Measurements from ENCODE around the gene FHIT. TPM values are rescaled to one million over a fixed set of nuclear protein-coding genes. Genes with fewer than 3 reads are reported as not detected.
"Not testable (repeated sequence)": the region's sequence is repeated elsewhere in the genome, so short reads cannot be mapped to it uniquely, and the experiment has no call there.

Gene FHIT
- polyA plus RNA-seq, 1 donor: 35.8 TPM

DNA sequence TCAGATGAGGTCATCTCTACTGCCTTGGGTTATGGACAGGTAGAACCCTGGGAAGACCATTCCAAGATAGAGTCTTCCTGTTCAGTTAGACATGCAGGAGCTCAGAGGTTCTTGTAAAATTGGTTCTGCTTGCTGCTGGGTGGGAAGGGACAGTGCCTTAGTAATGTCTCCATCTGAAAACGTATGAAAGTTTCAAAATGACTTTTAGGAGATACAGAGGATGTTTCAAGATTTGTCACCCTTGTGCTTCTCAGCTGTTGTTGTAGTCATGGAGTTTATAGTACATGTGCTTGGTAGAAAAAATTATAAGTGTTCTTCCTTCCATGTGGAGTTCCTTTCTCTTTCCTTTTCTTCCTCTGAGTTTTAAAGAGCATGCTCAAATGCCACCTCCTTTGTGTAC, 1316.2 kb downstream of the FHIT start:
- H3K4me3 ChIP-seq (ENCODE audit: low read length): no peak overlapping the region
- no peaks in the 10 kb centered on the region for H3K4me1 ChIP-seq (ENCODE audit: control insufficient read depth, insufficient read depth, low read length)
- H3K9me3 ChIP-seq (ENCODE audit: control insufficient read depth, low read depth, low read length): no peaks in the 10 kb centered on the region
- no peak overlapping the region for H3K27ac ChIP-seq (ENCODE audit: low read length)
- 83% methylated on average over 1 of the region's 1 CpG for WGBS (ENCODE audit: insufficient coverage, low lambda C conversion rate)
- H3K27me3 ChIP-seq (ENCODE audit: control insufficient read depth, insufficient read depth, low read length): no peaks in the 10 kb centered on the region
- no peaks in the 10 kb centered on the region for H3K36me3 ChIP-seq (ENCODE audit: control insufficient read depth, insufficient read depth, low read length)
- no peak for DNase-seq

GRCh38 chr3:59934560-59934959, 1316.7 kb downstream of the FHIT start:
- WGBS (ENCODE audit: insufficient coverage, low lambda C conversion rate): no CpG with 5 or more reads among the region's 2 CpGs

DNA sequence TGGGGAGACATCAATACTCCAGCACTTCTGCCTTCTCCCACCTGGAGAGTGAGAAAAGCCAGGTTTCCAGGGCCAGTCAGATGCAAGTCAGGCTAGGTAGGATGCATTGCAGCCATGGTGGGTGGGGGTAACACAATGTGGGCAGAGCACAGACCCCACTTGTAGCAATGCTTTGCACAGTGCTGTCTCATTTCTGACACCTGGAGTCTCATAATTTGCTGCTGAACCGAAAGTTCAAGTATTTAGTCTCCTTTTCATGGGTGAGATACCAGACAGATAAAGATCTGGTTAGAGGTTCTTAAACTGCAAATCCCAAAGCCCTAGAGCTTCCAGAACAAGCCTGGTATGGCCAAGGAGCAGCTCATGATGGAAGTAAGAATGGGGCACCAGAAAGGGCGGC, 1321.1 kb downstream of the FHIT start:
- no CpG with 5 or more reads among the region's 2 CpGs for WGBS (ENCODE audit: insufficient coverage, low lambda C conversion rate)

More at GRCh38 chr3:59934560-59934959, 1316.7 kb downstream of the FHIT start:
- not testable (repeated sequence) for H3K4me1 ChIP-seq (ENCODE audit: control insufficient read depth, insufficient read depth, low read length); H3K4me3 ChIP-seq (ENCODE audit: low read length); H3K9me3 ChIP-seq (ENCODE audit: control insufficient read depth, low read depth, low read length); H3K27ac ChIP-seq (ENCODE audit: low read length); H3K27me3 ChIP-seq (ENCODE audit: control insufficient read depth, insufficient read depth, low read length); DNase-seq; H3K36me3 ChIP-seq (ENCODE audit: control insufficient read depth, insufficient read depth, low read length)

GRCh38 chr3:59927056-59927455, 1324.2 kb downstream of the FHIT start:
- Histone ChIP-seq H3K4me1 (ENCODE audit: control insufficient read depth, insufficient read depth, low read length) (no peaks in the 10 kb centered on the region), H3K4me3 (ENCODE audit: low read length) (no peak overlapping the region), H3K27ac (ENCODE audit: low read length) (no peak overlapping the region), H3K36me3 (ENCODE audit: control insufficient read depth, insufficient read depth, low read length) (no peaks in the 10 kb centered on the region), H3K9me3 (ENCODE audit: control insufficient read depth, low read depth, low read length) (no peaks in the 10 kb centered on the region), H3K27me3 (ENCODE audit: control insufficient read depth, insufficient read depth, low read length) (no peaks in the 10 kb centered on the region)
- 100% methylated on average over 2 of the region's 3 CpGs for WGBS (ENCODE audit: insufficient coverage, low lambda C conversion rate)
- no peak for DNase-seq

More for the DNA sequence above, 1321.1 kb downstream of the FHIT start:
- H3K27ac ChIP-seq (ENCODE audit: low read length): no peak overlapping the region
- no peaks in the 10 kb centered on the region for H3K27me3 ChIP-seq (ENCODE audit: control insufficient read depth, insufficient read depth, low read length)
- H3K9me3 ChIP-seq (ENCODE audit: control insufficient read depth, low read depth, low read length): no peaks in the 10 kb centered on the region
- DNase-seq: no peak
- no peaks in the 10 kb centered on the region for H3K36me3 ChIP-seq (ENCODE audit: control insufficient read depth, insufficient read depth, low read length)
- no peaks in the 10 kb centered on the region for H3K4me1 ChIP-seq (ENCODE audit: control insufficient read depth, insufficient read depth, low read length)
- no peak overlapping the region for H3K4me3 ChIP-seq (ENCODE audit: low read length)

- DNase-seq: no peak
Observed at GRCh38 chr3:59925946-59926345, 1325.3 kb downstream of the FHIT start.

GRCh38 chr3:59922192-59922591, 1329.1 kb downstream of the FHIT start:
- Histone ChIP-seq H3K9me3 (ENCODE audit: control insufficient read depth, low read depth, low read length) (no peaks in the 10 kb centered on the region), H3K27ac (ENCODE audit: low read length) (no peak overlapping the region), H3K4me3 (ENCODE audit: low read length) (no peak overlapping the region), H3K4me1 (ENCODE audit: control insufficient read depth, insufficient read depth, low read length) (no peaks in the 10 kb centered on the region), H3K27me3 (ENCODE audit: control insufficient read depth, insufficient read depth, low read length) (no peaks in the 10 kb centered on the region), H3K36me3 (ENCODE audit: control insufficient read depth, insufficient read depth, low read length) (no peaks in the 10 kb centered on the region)
- no CpG with 5 or more reads among the region's 7 CpGs for WGBS (ENCODE audit: insufficient coverage, low lambda C conversion rate)
- DNase-seq: no peak

More at GRCh38 chr3:59925946-59926345, 1325.3 kb downstream of the FHIT start:
- Histone ChIP-seq H3K9me3 (ENCODE audit: control insufficient read depth, low read depth, low read length) (no peaks in the 10 kb centered on the region), H3K4me3 (ENCODE audit: low read length) (no peak overlapping the region), H3K4me1 (ENCODE audit: control insufficient read depth, insufficient read depth, low read length) (no peaks in the 10 kb centered on the region), H3K27me3 (ENCODE audit: control insufficient read depth, insufficient read depth, low read length) (no peaks in the 10 kb centered on the region), H3K27ac (ENCODE audit: low read length) (no peak overlapping the region), H3K36me3 (ENCODE audit: control insufficient read depth, insufficient read depth, low read length) (no peaks in the 10 kb centered on the region)

GRCh38 chr3:59920822-59921221, 1330.4 kb downstream of the FHIT start:
- 100% methylated on average over 4 of the region's 5 CpGs for WGBS (ENCODE audit: insufficient coverage, low lambda C conversion rate)
- H3K27ac ChIP-seq (ENCODE audit: low read length): no peak overlapping the region
- H3K27me3 ChIP-seq (ENCODE audit: control insufficient read depth, insufficient read depth, low read length): no peaks in the 10 kb centered on the region
- no peaks in the 10 kb centered on the region for H3K36me3 ChIP-seq (ENCODE audit: control insufficient read depth, insufficient read depth, low read length)
- no peaks in the 10 kb centered on the region for H3K9me3 ChIP-seq (ENCODE audit: control insufficient read depth, low read depth, low read length)
- DNase-seq: no peak
- no peaks in the 10 kb centered on the region for H3K4me1 ChIP-seq (ENCODE audit: control insufficient read depth, insufficient read depth, low read length)
- H3K4me3 ChIP-seq (ENCODE audit: low read length): no peak overlapping the region

- H3K4me3 ChIP-seq (ENCODE audit: low read length): no peak overlapping the region
- H3K27ac ChIP-seq (ENCODE audit: low read length): no peak overlapping the region
- H3K36me3 ChIP-seq (ENCODE audit: control insufficient read depth, insufficient read depth, low read length): no peaks in the 10 kb centered on the region
- no peaks in the 10 kb centered on the region for H3K4me1 ChIP-seq (ENCODE audit: control insufficient read depth, insufficient read depth, low read length)
- no CpG with 5 or more reads among the region's 2 CpGs for WGBS (ENCODE audit: insufficient coverage, low lambda C conversion rate)
- no peaks in the 10 kb centered on the region for H3K9me3 ChIP-seq (ENCODE audit: control insufficient read depth, low read depth, low read length)
- no peaks in the 10 kb centered on the region for H3K27me3 ChIP-seq (ENCODE audit: control insufficient read depth, insufficient read depth, low read length)
- DNase-seq: no peak
Observed at GRCh38 chr3:59919586-59919985, 1331.7 kb downstream of the FHIT start.

DNA sequence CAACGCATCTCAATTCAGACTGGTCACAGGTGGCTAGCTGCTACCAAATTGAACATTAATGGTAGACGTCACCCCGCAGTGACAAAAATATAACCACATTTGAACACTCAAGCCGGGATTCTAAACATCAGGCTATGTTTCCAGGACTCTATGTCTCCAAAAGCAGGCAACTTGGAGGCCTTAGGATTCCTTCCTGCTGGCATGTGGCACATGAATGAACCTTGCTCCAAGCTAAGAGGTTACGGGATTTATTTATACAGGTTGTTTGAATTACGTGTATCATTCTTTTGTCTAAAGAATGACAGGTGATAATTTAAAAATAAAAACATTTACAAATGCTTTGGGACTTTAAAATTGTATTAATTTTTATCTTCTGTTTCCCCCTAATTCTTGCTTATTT, 1337.0 kb downstream of the FHIT start:
- no peaks in the 10 kb centered on the region for H3K4me1 ChIP-seq (ENCODE audit: control insufficient read depth, insufficient read depth, low read length)
- no peaks in the 10 kb centered on the region for H3K9me3 ChIP-seq (ENCODE audit: control insufficient read depth, low read depth, low read length)
- WGBS (ENCODE audit: insufficient coverage, low lambda C conversion rate): 80% methylated on average over 3 of the region's 6 CpGs

GRCh38 chr3:59913645-59914044, 1337.6 kb downstream of the FHIT start:
- Histone ChIP-seq H3K27me3 (ENCODE audit: control insufficient read depth, insufficient read depth, low read length) (no peaks in the 10 kb centered on the region), H3K4me3 (ENCODE audit: low read length) (no peak overlapping the region), H3K4me1 (ENCODE audit: control insufficient read depth, insufficient read depth, low read length) (no peaks in the 10 kb centered on the region), H3K36me3 (ENCODE audit: control insufficient read depth, insufficient read depth, low read length) (no peaks in the 10 kb centered on the region), H3K27ac (ENCODE audit: low read length) (no peak overlapping the region), H3K9me3 (ENCODE audit: control insufficient read depth, low read depth, low read length) (no peaks in the 10 kb centered on the region)
- DNase-seq: no peak
- 80% methylated on average over 1 of the region's 1 CpG for WGBS (ENCODE audit: insufficient coverage, low lambda C conversion rate)

More for the DNA sequence above, 1337.0 kb downstream of the FHIT start:
- no peak for DNase-seq
- Histone ChIP-seq H3K36me3 (ENCODE audit: control insufficient read depth, insufficient read depth, low read length) (no peaks in the 10 kb centered on the region), H3K27ac (ENCODE audit: low read length) (no peak overlapping the region), H3K27me3 (ENCODE audit: control insufficient read depth, insufficient read depth, low read length) (no peaks in the 10 kb centered on the region), H3K4me3 (ENCODE audit: low read length) (no peak overlapping the region)

DNA sequence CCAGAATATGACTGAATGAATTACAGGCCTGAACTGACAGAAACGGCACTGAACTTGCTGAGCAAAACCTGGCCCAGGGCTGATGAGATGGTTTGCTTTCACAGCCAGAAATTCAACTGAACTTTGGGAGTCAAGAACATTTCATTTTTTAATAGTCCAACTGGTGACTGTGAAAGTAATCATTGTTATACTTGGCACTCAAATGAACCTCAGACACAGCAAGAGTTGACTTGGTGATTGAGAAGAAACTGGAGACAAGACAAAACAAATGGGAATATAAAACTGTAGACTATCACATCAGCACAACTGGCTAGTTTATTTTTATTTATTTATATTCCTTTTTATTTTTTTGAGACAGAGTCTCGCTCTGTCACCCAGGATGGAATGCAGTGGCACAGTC, 1342.6 kb downstream of the FHIT start:
- Histone ChIP-seq H3K4me3 (ENCODE audit: low read length) (no peak overlapping the region), H3K27ac (ENCODE audit: low read length) (no peak overlapping the region), H3K9me3 (ENCODE audit: control insufficient read depth, low read depth, low read length) (no peaks in the 10 kb centered on the region), H3K27me3 (ENCODE audit: control insufficient read depth, insufficient read depth, low read length) (no peaks in the 10 kb centered on the region), H3K36me3 (ENCODE audit: control insufficient read depth, insufficient read depth, low read length) (no peaks in the 10 kb centered on the region), H3K4me1 (ENCODE audit: control insufficient read depth, insufficient read depth, low read length) (no peaks in the 10 kb centered on the region)
- DNase-seq: no peak
- WGBS (ENCODE audit: insufficient coverage, low lambda C conversion rate): no CpG with 5 or more reads among the region's 2 CpGs

Data from large intestine (tissue), 3 donors.